ENCODE measurements around the gene FBXL5. TPM values are rescaled to one million over a fixed set of nuclear protein-coding genes. Genes with fewer than 3 reads are reported as not detected.

Gene FBXL5
- polyA plus RNA-seq, 4 donors: 38.4 to 63.6 (median 53.6) TPM

DNA sequence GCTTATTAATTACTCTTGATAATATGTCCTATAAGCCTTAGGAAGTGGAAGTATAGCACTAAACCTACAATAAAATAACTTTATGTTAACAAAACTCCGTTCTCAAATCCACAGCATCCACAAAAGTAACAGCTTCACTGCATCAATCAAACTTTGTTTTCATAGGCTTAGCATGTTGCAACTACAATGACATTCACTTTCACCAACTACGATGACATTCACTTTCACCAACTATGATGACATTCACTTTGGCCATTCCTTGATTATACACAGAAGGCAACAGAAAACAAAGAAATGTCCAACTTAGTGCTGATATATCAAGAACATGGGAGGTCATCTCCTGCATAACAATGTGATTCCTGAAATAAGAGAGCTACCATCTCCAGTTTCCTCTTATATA lies 44.3 kb downstream of the FBXL5 start:
- 87 to 92% (median 91%) methylated on average over 2 of the region's 2 CpGs for WGBS, 3 donors

DNA sequence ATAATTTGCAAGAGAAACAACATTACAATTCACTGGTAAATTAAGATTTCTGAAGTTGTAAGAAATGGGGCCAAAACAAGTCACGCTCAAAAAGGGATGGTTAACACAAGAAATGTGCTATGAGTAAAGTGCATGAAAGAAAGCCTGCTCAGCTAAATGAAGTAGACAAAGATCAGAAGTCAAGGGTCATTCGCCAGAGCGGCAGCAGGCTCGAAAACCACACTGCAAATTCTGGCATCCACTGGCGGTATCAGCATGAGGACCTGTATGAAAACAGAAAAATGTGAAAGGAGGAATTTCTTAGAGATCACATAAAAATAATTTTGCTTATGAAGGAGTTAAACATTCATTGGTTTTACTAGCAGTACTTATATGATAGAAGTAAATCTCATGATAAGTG lies 49.6 kb downstream of the FBXL5 start:
- DNase-seq (no peak), FAIRE-seq (no peak)
- Histone ChIP-seq H3K27me3 (ENCODE audit: control insufficient read depth in 3 of 3, insufficient read depth in 3 of 3, low read length in 3 of 3) (no peaks in the 10 kb centered on the region), H3K4me3 (ENCODE audit: low read depth in 1 of 3, low read length in 3 of 3) (no peak overlapping the region), H3K9me3 (ENCODE audit: control insufficient read depth in 2 of 2, insufficient read depth in 1 of 2, low read depth in 1 of 2, low read length in 1 of 2) (peaks cover 0 to 4% of the 10 kb centered on the region in 2 donors), H3K27ac (ENCODE audit: low read depth in 1 of 3, low read length in 2 of 3) (no peak overlapping the region), H3K4me1 (ENCODE audit: control insufficient read depth in 3 of 3, insufficient read depth in 2 of 3, low read depth in 1 of 3, low read length in 2 of 3) (no peaks in the 10 kb centered on the region), H3K36me3 (ENCODE audit: control insufficient read depth in 3 of 3, insufficient read depth in 2 of 3, low read depth in 1 of 3, low read length in 3 of 3) (peaks cover 0 to 8% (median 3%) of the 10 kb centered on the region in 3 donors)
- WGBS, 3 donors: 93 to 98% (median 97%) methylated on average over 5 of the region's 5 CpGs

More for the DNA sequence above, 44.3 kb downstream of the FBXL5 start:
- Histone ChIP-seq H3K4me3 (ENCODE audit: low read depth in 1 of 3, low read length in 3 of 3) (no peak overlapping the region), H3K27me3 (ENCODE audit: control insufficient read depth in 3 of 3, insufficient read depth in 3 of 3, low read length in 3 of 3) (no peaks in the 10 kb centered on the region), H3K4me1 (ENCODE audit: control insufficient read depth in 3 of 3, insufficient read depth in 2 of 3, low read depth in 1 of 3, low read length in 2 of 3) (no peaks in the 10 kb centered on the region), H3K27ac (ENCODE audit: low read depth in 1 of 3, low read length in 2 of 3) (no peak overlapping the region), H3K36me3 (ENCODE audit: control insufficient read depth in 3 of 3, insufficient read depth in 2 of 3, low read depth in 1 of 3, low read length in 3 of 3) (peaks cover 0 to 12% (median 8%) of the 10 kb centered on the region in 3 donors), H3K9me3 (ENCODE audit: control insufficient read depth in 2 of 2, insufficient read depth in 1 of 2, low read depth in 1 of 2, low read length in 1 of 2) (peaks cover 0 to 9% of the 10 kb centered on the region in 2 donors)
- no peak for FAIRE-seq
- no peak for DNase-seq

DNA sequence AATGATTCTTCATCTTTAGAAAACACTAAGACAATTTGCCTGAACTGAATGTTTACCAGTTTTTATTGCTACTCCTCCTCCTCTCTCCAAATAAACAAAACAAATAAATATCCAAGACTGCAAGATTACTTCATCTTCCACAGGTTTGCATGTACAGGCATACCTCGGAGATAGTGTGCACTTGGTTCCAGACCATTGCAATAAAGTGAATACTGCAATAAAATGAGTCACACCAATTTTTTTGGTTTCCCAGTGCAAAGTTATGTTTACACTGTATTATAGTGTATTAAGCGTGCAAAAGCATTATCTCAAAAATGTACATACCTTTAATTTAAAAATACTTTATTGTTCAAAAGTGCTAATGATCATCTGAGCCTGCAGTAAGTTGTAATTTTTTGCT lies 53.3 kb downstream of the FBXL5 start:
- no peaks in the 10 kb centered on the region for H3K4me1 ChIP-seq (ENCODE audit: control insufficient read depth in 3 of 3, insufficient read depth in 2 of 3, low read depth in 1 of 3, low read length in 2 of 3)
- H3K4me3 ChIP-seq (ENCODE audit: low read depth in 1 of 3, low read length in 3 of 3): no peak overlapping the region
- H3K27ac ChIP-seq (ENCODE audit: low read depth in 1 of 3, low read length in 2 of 3): no peak overlapping the region
- peaks cover 0 to 13% (median 3%) of the 10 kb centered on the region in 3 donors for H3K36me3 ChIP-seq (ENCODE audit: control insufficient read depth in 3 of 3, insufficient read depth in 2 of 3, low read depth in 1 of 3, low read length in 3 of 3)
- FAIRE-seq (no peak), DNase-seq (peak; percentile 9 to 54)
- peaks cover 0 to 4% of the 10 kb centered on the region in 2 donors for H3K9me3 ChIP-seq (ENCODE audit: control insufficient read depth in 2 of 2, insufficient read depth in 1 of 2, low read depth in 1 of 2, low read length in 1 of 2)
- H3K27me3 ChIP-seq (ENCODE audit: control insufficient read depth in 3 of 3, insufficient read depth in 3 of 3, low read length in 3 of 3): no peaks in the 10 kb centered on the region
- WGBS, 3 donors: 19 to 70% (median 39%) methylated on average over 2 of the region's 2 CpGs

DNA sequence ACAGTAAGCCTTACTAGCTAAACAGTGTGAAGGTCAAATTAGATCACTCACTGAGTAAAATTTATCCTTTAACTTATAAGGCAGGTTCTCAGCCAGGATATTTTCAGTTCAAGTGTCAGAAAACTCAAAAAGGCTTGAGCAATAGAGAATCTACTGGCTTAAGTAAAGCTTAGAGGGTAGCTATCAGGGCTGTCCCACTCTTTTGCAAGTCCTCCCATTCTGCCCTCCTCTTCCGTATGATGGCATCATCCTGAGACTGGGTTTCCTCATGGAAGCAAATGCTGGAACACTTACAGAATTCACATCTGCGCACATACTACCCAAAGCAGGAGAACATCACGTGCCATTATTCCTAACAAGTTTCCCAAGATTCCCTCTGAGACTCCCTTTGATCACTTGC lies 55.0 kb downstream of the FBXL5 start:
- 96 to 100% (median 100%) methylated on average over 3 of the region's 3 CpGs for WGBS, 3 donors
- FAIRE-seq: no peak
- H3K9me3 ChIP-seq (ENCODE audit: control insufficient read depth in 2 of 2, insufficient read depth in 1 of 2, low read depth in 1 of 2, low read length in 1 of 2): peaks cover 0 to 4% of the 10 kb centered on the region in 2 donors

DNA sequence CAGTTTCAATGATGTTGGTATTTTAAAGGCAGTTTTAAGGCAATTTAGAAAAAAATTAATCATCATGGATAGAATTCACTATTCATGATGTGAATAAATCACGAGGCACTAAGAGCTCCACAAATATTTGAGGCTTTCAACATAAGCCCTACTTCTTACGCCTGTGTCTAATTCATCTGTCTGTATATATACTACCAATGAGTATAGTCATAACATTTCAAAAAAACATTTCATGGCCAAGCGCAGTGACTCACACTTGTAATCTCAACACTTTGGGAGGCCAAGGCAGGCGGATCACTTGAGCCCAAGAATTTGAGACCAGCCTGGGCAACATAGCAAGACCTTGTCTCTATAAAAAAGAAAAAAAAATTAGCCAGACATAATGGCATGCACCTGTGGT lies 56.5 kb downstream of the FBXL5 start:
- H3K9me3 ChIP-seq (ENCODE audit: control insufficient read depth in 2 of 2, insufficient read depth in 1 of 2, low read depth in 1 of 2, low read length in 1 of 2): peaks cover 0 to 4% of the 10 kb centered on the region in 2 donors
- H3K4me3 ChIP-seq (ENCODE audit: low read depth in 1 of 3, low read length in 3 of 3): no peak overlapping the region
- no peaks in the 10 kb centered on the region for H3K4me1 ChIP-seq (ENCODE audit: control insufficient read depth in 3 of 3, insufficient read depth in 2 of 3, low read depth in 1 of 3, low read length in 2 of 3)
- no peak overlapping the region for H3K27ac ChIP-seq (ENCODE audit: low read depth in 1 of 3, low read length in 2 of 3)
- 79 to 94% (median 93%) methylated on average over 4 of the region's 4 CpGs for WGBS, 3 donors
- H3K27me3 ChIP-seq (ENCODE audit: control insufficient read depth in 3 of 3, insufficient read depth in 3 of 3, low read length in 3 of 3): no peaks in the 10 kb centered on the region
- DNase-seq (no peak), FAIRE-seq (no peak)
- H3K36me3 ChIP-seq (ENCODE audit: control insufficient read depth in 3 of 3, insufficient read depth in 2 of 3, low read depth in 1 of 3, low read length in 3 of 3): peaks cover 0 to 13% (median 0%) of the 10 kb centered on the region in 3 donors

More for the DNA sequence above, 55.0 kb downstream of the FBXL5 start:
- DNase-seq: no peak
- Histone ChIP-seq H3K27ac (ENCODE audit: low read depth in 1 of 3, low read length in 2 of 3) (no peak overlapping the region), H3K36me3 (ENCODE audit: control insufficient read depth in 3 of 3, insufficient read depth in 2 of 3, low read depth in 1 of 3, low read length in 3 of 3) (peaks cover 0 to 11% (median 1%) of the 10 kb centered on the region in 3 donors), H3K4me1 (ENCODE audit: control insufficient read depth in 3 of 3, insufficient read depth in 2 of 3, low read depth in 1 of 3, low read length in 2 of 3) (no peaks in the 10 kb centered on the region), H3K27me3 (ENCODE audit: control insufficient read depth in 3 of 3, insufficient read depth in 3 of 3, low read length in 3 of 3) (no peaks in the 10 kb centered on the region), H3K4me3 (ENCODE audit: low read depth in 1 of 3, low read length in 3 of 3) (no peak overlapping the region)

DNA sequence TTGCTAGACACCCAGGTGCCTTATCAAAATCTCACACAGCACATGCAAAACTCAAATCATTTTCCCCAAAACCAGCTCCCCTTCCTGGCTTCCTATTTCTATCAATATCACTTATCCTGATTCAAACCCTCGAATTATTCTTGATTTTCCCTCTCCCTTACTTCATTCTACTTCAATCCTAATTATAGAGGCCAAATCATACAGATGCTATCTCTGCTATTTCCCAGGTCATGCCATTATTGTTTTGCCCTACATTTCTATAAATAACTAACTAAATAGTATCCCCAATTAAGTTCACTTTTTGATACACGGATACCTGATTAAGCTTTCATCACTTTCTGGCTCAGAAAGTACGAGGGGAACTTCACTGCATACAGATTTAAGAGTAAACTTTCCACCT lies 62.4 kb downstream of the FBXL5 start:
- WGBS, 3 donors: 77 to 86% (median 81%) methylated on average over 3 of the region's 3 CpGs
- DNase-seq: no peak
- peaks cover 0 to 6% (median 0%) of the 10 kb centered on the region in 3 donors for H3K36me3 ChIP-seq (ENCODE audit: control insufficient read depth in 3 of 3, insufficient read depth in 2 of 3, low read depth in 1 of 3, low read length in 3 of 3)
- H3K4me1 ChIP-seq (ENCODE audit: control insufficient read depth in 3 of 3, insufficient read depth in 2 of 3, low read depth in 1 of 3, low read length in 2 of 3): no peaks in the 10 kb centered on the region
- no peak overlapping the region for H3K27ac ChIP-seq (ENCODE audit: low read depth in 1 of 3, low read length in 2 of 3)
- H3K4me3 ChIP-seq (ENCODE audit: low read depth in 1 of 3, low read length in 3 of 3): no peak overlapping the region
- no peaks in the 10 kb centered on the region for H3K9me3 ChIP-seq (ENCODE audit: control insufficient read depth in 2 of 2, insufficient read depth in 1 of 2, low read depth in 1 of 2, low read length in 1 of 2)
- H3K27me3 ChIP-seq (ENCODE audit: control insufficient read depth in 3 of 3, insufficient read depth in 3 of 3, low read length in 3 of 3): no peaks in the 10 kb centered on the region
- no peak for FAIRE-seq

DNA sequence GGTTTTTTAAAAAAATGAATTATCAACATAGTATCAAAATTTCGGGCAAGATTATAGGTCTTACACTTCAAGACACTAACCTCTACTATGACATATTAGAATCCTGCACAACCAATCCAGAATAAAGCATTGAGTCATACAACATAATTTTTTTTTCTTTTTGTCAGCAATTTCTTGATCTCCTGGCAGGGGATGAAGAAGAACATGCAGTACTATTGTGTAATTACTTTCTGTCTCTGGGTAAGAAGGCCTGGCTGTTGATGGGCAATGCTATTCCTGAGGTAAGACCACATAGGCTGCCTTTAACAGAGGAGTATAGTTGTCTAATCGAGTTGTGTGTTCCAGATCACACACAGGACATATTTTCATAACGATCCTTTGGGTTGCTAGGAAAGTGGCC lies 67.5 kb downstream of the FBXL5 start:
- FAIRE-seq: no peak
- Histone ChIP-seq H3K27ac (ENCODE audit: low read depth in 1 of 3, low read length in 2 of 3) (no peak overlapping the region), H3K9me3 (ENCODE audit: control insufficient read depth in 2 of 2, insufficient read depth in 1 of 2, low read depth in 1 of 2, low read length in 1 of 2) (no peaks in the 10 kb centered on the region), H3K4me3 (ENCODE audit: low read depth in 1 of 3, low read length in 3 of 3) (no peak overlapping the region), H3K27me3 (ENCODE audit: control insufficient read depth in 3 of 3, insufficient read depth in 3 of 3, low read length in 3 of 3) (no peaks in the 10 kb centered on the region), H3K36me3 (ENCODE audit: control insufficient read depth in 3 of 3, insufficient read depth in 2 of 3, low read depth in 1 of 3, low read length in 3 of 3) (peaks cover 0 to 6% (median 0%) of the 10 kb centered on the region in 3 donors), H3K4me1 (ENCODE audit: control insufficient read depth in 3 of 3, insufficient read depth in 2 of 3, low read depth in 1 of 3, low read length in 2 of 3) (no peaks in the 10 kb centered on the region)
- WGBS, 3 donors: 62 to 89% (median 65%) methylated on average over 3 of the region's 3 CpGs
- no peak for DNase-seq

DNA sequence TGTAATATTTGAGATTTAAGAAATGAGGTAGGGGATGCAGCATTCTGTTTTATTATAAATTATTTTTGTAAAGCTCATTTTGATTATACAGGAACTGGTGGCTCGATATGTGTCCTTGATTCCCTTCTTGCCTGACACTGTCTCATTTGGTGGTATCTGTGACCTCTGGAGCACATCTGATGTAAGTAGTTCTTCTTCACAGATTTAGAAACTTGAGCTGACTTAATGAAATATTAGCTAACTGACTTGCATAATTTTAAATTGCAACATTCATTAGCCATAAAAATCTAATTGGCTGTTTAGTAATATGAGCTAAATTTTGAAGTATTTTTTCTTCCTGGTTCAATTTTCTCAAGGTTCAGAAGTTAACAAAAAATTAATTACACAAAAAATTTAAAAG lies 69.1 kb downstream of the FBXL5 start:
- H3K36me3 ChIP-seq (ENCODE audit: control insufficient read depth in 3 of 3, insufficient read depth in 2 of 3, low read depth in 1 of 3, low read length in 3 of 3): peaks cover 0 to 6% (median 2%) of the 10 kb centered on the region in 3 donors
- no peak overlapping the region for H3K27ac ChIP-seq (ENCODE audit: low read depth in 1 of 3, low read length in 2 of 3)
- no peak for FAIRE-seq
- H3K27me3 ChIP-seq (ENCODE audit: control insufficient read depth in 3 of 3, insufficient read depth in 3 of 3, low read length in 3 of 3): no peaks in the 10 kb centered on the region
- no peak overlapping the region for H3K4me3 ChIP-seq (ENCODE audit: low read depth in 1 of 3, low read length in 3 of 3)
- WGBS, 3 donors: 88 to 93% (median 91%) methylated on average over 1 of the region's 1 CpG
- H3K4me1 ChIP-seq (ENCODE audit: control insufficient read depth in 3 of 3, insufficient read depth in 2 of 3, low read depth in 1 of 3, low read length in 2 of 3): no peaks in the 10 kb centered on the region
- H3K9me3 ChIP-seq (ENCODE audit: control insufficient read depth in 2 of 2, insufficient read depth in 1 of 2, low read depth in 1 of 2, low read length in 1 of 2): no peaks in the 10 kb centered on the region
- no peak for DNase-seq

DNA sequence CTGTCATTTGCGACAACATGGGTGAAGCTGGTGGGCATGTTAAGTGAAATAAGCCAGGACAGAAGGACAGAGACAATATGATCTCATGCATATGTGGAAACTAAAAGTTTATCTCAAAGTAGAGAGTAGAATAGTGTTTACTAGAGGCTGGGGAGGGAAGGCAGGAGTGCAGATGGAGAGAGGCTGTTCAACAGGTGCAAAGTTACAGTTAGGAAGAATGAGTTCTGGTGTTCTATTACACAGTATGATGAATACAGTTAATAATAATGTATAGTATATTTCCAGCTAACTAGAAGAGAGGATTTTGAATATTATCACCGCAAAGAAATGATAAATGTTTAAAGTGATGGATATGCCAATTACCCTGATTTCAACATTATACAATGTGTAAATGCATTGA lies 69.8 kb downstream of the FBXL5 start:
- 98 to 100% (median 99%) methylated on average over 2 of the region's 2 CpGs for WGBS, 3 donors
- Histone ChIP-seq H3K4me3 (ENCODE audit: low read depth in 1 of 3, low read length in 3 of 3) (no peak overlapping the region), H3K36me3 (ENCODE audit: control insufficient read depth in 3 of 3, insufficient read depth in 2 of 3, low read depth in 1 of 3, low read length in 3 of 3) (peaks cover 0 to 2% (median 2%) of the 10 kb centered on the region in 3 donors), H3K4me1 (ENCODE audit: control insufficient read depth in 3 of 3, insufficient read depth in 2 of 3, low read depth in 1 of 3, low read length in 2 of 3) (no peaks in the 10 kb centered on the region), H3K27me3 (ENCODE audit: control insufficient read depth in 3 of 3, insufficient read depth in 3 of 3, low read length in 3 of 3) (no peaks in the 10 kb centered on the region), H3K27ac (ENCODE audit: low read depth in 1 of 3, low read length in 2 of 3) (no peak overlapping the region), H3K9me3 (ENCODE audit: control insufficient read depth in 2 of 2, insufficient read depth in 1 of 2, low read depth in 1 of 2, low read length in 1 of 2) (no peaks in the 10 kb centered on the region)
- FAIRE-seq: no peak
- DNase-seq: no peak
